HG03558 (cell line): ENCODE measurements around the gene COX19.

Experiments
- ATAC-seq: cut with Tn5 transposase; IDR thresholded peaks from one replicate; pipeline ENCODE4 v1.9.1; 2021; ENCODE audit warnings: moderate number of reproducible peaks; ENCODE audit not compliant: unreplicated experiment; ENCODE audit errors: extremely low read depth

COX19 gene

GRCh38 chr7:979886-980571, 4.7 kb upstream of the COX19 start:
- no peak for ATAC-seq

- ATAC-seq = no peak
These were observed 3.8 kb upstream of the COX19 start for GRCh38 chr7:979151-979550.

DNA sequence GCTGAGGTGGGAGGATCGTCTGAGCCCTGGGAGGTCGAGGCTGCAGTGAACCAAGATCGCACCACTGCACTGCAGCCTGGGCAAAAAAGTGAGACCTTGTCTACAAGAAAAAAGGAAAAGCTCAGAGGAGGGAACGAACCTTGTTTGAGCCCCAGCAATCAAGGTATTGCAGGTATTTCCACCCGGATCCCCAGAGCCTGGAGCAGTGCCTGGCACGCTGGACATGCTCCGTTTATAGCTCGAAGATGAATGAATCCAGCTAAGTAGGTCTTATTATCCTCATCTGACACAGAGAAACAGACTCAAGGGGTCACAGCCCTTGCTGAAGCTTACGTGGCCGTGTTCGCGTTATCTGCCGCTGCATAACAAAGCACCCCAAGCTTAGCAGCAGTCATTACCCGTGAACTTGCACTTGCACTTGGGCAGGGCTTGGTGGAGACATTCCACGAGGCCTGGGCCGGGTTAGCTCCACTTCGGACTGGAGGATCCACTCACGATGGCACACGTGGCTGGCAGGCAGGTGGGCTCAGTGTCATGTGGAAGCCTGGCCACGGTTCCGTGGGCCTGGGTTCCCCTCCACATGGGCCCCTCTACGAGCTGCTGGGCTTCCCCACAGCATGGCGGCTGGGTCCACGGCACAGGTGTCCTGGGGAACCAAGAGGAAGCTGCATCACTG, 3.2 kb upstream of the COX19 start:
- ATAC-seq = no peak

GRCh38 chr7:978049-978346, 2.6 kb upstream of the COX19 start:
- no peak for ATAC-seq

- no peak for ATAC-seq
These were observed 2.1 kb upstream of the COX19 start for GRCh38 chr7:977326-978048.

DNA sequence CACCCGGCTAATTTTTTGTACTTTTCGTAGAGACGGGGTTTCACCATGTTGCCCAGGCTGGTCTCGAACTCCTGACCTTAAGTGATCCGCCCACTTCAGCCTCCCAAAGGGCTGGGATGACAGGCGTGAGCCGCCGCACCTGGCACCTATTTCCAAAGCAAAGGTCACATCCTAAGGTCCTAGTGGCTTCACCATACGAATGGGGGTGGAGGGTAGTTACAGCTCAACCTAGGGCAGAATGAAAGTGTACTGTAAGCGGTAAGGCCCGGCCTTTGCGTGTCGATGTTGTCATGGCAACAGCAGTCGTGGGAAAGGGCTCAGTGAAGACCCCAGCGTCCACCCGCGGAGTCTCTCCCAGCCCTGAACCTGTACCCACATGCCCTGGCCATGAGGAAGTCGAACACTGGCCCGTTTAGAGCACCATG, 1.6 kb upstream of the COX19 start:
- no peak for ATAC-seq

GRCh38 chr7:975702-976473, 539 bp upstream of the COX19 start:
- no peak for ATAC-seq

GRCh38 chr7:974172-974571, 1.2 kb downstream of the COX19 start:
- ATAC-seq = no peak

- no peak for ATAC-seq
These were observed 2.0 kb downstream of the COX19 start for GRCh38 chr7:973312-973711.

DNA sequence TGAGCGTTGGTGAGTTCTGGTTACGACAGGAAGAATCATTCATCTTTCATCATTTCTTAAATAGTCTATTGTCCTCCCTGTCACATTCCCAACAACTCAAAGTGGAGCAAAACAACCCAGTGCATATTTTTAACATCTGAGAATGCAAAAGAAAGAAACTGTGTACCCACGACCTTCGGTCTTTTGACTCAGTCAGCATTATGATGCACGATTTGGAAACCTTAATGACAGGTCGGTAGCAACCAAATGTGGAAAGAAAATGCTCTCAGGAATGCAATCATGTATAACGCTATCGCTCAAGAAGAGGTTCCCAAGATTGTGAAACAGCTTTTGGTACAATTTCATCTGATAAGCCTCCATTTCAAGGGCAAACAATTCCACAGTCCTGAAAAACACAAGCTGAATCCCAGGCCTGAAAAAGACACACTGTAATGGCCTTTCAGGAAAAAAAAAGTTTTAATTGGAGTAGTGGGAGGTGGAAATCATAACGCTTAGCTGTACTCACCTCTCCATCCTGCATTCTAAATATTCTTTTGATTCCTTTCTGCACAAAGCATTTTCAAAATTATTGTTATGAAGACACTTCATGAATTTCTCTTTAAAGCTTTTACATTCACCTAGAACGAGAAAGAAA, 2.6 kb downstream of the COX19 start:
- ATAC-seq = no peak

GRCh38 chr7:972110-972509, 3.2 kb downstream of the COX19 start:
- no peak for ATAC-seq

- no peak for ATAC-seq
These were observed 4.6 kb downstream of the COX19 start for GRCh38 chr7:970744-971143.

- no peak for ATAC-seq
These were observed 5.9 kb downstream of the COX19 start for GRCh38 chr7:969403-969802.

- ATAC-seq = no peak
These were observed 6.9 kb downstream of the COX19 start for GRCh38 chr7:968205-969105.

DNA sequence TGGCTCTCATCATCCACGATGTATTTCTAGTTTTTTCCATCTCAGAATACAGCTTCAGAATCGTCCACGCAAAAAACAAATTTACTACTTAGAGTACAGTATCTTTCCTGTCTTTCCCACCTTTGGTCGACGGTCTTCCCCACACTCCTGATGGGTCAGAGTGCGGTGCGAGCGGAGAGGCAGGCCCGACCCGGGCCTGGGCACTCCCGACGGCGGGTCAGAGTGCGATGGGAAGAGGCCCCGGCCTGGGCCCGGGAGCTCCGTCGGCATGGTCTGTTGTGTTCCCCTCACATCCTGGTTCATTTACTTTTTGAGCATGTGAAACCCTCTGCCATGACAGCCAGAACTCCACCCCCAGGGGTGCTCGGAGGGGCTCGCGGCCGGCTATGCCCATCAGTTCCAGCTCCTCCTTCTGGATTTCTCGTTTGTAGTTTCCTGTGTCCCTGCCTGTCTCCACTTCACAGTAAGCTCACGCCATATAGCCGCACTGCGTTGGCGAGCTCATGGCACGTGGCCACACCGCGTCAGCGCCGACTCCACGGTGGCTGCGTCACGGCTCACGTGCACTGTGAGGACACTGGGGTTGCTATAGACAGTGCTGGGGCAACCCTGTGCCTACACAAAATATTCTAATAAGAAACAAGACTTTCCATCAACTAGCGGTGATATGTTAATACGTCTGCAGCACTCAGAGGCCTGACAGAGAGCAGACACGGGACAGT, 7.8 kb downstream of the COX19 start:
- no peak for ATAC-seq

GRCh38 chr7:966291-967069, 8.9 kb downstream of the COX19 start:
- no peak for ATAC-seq

GRCh38 chr7:964401-965231, 10.7 kb downstream of the COX19 start:
- no peak for ATAC-seq
